ENCODE data around the gene PNMA3. TPM values are rescaled to one million over a fixed set of nuclear protein-coding genes. Genes with fewer than 3 reads are reported as not detected.

PNMA3 gene
- total and polyA plus RNA-seq, 10 of the 15 experiments (the other 5 are each of a cell fraction or from before 2014, with no cell fraction given): 0.06 TPM; not detected in 9

- no peak for TF ChIP-seq ESRRA (IDR thresholded peaks at IDR 0.05; ENCODE audit: low read length)
- TF ChIP-seq SIX5 (IDR thresholded peaks at IDR 0.05; ENCODE audit: low read depth, low read length, severe bottlenecking): no peak
Observed at GRCh38 chrX:153049093-153049492, 7.2 kb upstream of the PNMA3 start (continued).

DNA sequence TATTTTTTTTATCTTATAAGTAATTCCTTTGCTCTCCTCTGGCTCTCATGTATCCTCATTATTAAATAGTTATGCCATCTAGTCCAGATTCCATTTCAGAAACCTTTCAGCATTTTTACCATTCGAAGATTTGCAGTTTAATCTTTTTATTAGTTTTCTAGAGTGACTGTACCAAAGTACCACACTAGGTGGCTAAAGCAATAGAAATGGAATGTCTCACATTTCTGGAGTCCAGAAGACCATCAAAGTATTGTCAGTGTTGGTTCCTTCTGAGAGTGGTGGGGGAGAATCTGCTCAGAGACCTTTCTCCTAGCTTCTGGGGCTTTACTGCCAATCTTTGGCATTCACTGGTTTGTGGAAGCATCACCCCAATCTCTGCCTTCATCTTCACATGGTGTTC, 3.7 kb upstream of the PNMA3 start:
- no peak for DNase-seq (ENCODE audit: low read depth, low spot score)
- Histone ChIP-seq H2AFZ (ENCODE audit: control insufficient read depth, low read depth, low read length) (no peak overlapping the region), H3K27me3 (replicated peaks in 1 of 2; ENCODE audit: control insufficient read depth in 2 of 2, insufficient read depth in 2 of 2, low read length in 1 of 2) (no peaks in the 10 kb centered on the region), H3K4me3 (no peak overlapping the region), H3K79me2 (ENCODE audit: control insufficient read depth, insufficient read depth, low read length) (no peaks in the 10 kb centered on the region), H3K4me1 (ENCODE audit: control insufficient read depth, insufficient read depth, low read length) (no peaks in the 10 kb centered on the region), H3K9ac (ENCODE audit: control insufficient read depth, insufficient read depth, low read length) (no peak overlapping the region), H3K4me2 (ENCODE audit: control insufficient read depth, insufficient read depth) (no peak overlapping the region), H3K9me3 (replicated peaks; ENCODE audit: control insufficient read depth, insufficient read depth, low read length) (no peaks in the 10 kb centered on the region; the same call in 2 of the 3 replicates), H3K36me3 (ENCODE audit: control insufficient read depth in 2 of 2, insufficient read depth in 2 of 2, low read length in 1 of 2) (no peaks in the 10 kb centered on the region), H3K27ac (ENCODE audit: control insufficient read depth, insufficient read depth) (no peak overlapping the region), H4K20me1 (ENCODE audit: control insufficient read depth, insufficient read depth) (no peaks in the 10 kb centered on the region)
- in situ Hi-C loops (cut with MboI): no loop called here
- POLR2A ChIA-PET: no interaction called here
- 23% methylated on average over 1 of the region's 1 CpG for WGBS (ENCODE audit: insufficient coverage, insufficient replicate concordance, low lambda C conversion rate, missing lambda C conversion rate)
- RAD21 ChIA-PET (ENCODE audit: unreplicated experiment): no interaction called here
- FAIRE-seq: no peak
- no peak for ATAC-seq
- intact Hi-C loops (cut with micrococcal nuclease; ENCODE audit: unreplicated experiment): no loop called here
- SMC1A ChIA-PET (ENCODE audit: uncharacterized antibody, unreplicated experiment): no interaction called here
- TF ChIP-seq NFIC (IDR thresholded peaks at IDR 0.05; ENCODE audit: low read depth, low read length) (no peak), GABPA (IDR thresholded peaks at IDR 0.05; ENCODE audit: low read depth) (no peak), SREBF1 (IDR thresholded peaks at IDR 0.05; ENCODE audit: low read length) (no peak), MYB (IDR thresholded peaks at IDR 0.05; ENCODE audit: borderline replicate concordance, low read depth, low read length) (no peak), FOS (IDR thresholded peaks at IDR 0.05; ENCODE audit: borderline replicate concordance, extremely low read depth, insufficient read length) (no peak), PKNOX1 (IDR thresholded peaks at IDR 0.05) (no peak), YBX1 (IDR thresholded peaks at IDR 0.05) (no peak), CEBPB (IDR thresholded peaks at IDR 0.05; ENCODE audit: borderline replicate concordance in 1 of 2, low read depth in 2 of 2, low read length in 2 of 2) (no peak), KAT2A (conservative IDR thresholded peaks at IDR 0.05; ENCODE audit: control insufficient read depth, low read depth, low read length) (no peak), NR2C1 (IDR thresholded peaks at IDR 0.05) (no peak)
- BruUV-seq (replicated peaks): no TSS peak
- CTCF ChIA-PET: no interaction called here
